GM23338 (cell line): Measurements from ENCODE around the gene PCNX1. TPM values are rescaled to one million over a fixed set of nuclear protein-coding genes. Genes with fewer than 3 reads are reported as not detected.

ENCODE experiments used
- ATAC-seq: fragments of 200-7000 bp; cut with Tn5 transposase; 3 replicates; pipeline ENCODE4 v1.9.1; 2020
- DNase-seq: peaks from one replicate; pipeline ENCODE4 v3.0.0-alpha.2; 2015; ENCODE audit warnings: low spot score
- H2AFZ ChIP-seq: fragments of 200-600 bp; sonication (generic); 2 replicates; pipeline ENCODE4 v1.8.0; 2016; ENCODE audit warnings: antibody characterized with exemption, mild to moderate bottlenecking, moderate library complexity
- H3F3A ChIP-seq: fragments of 200-600 bp; sonication (generic); replicated peaks from 2 replicates; pipeline ENCODE4 v1.8.0; 2017; ENCODE audit warnings: antibody characterized with exemption, mixed run types, low read depth
- H3K27ac ChIP-seq: fragments of 200-600 bp; sonication (generic); 2 replicates; pipeline ENCODE4 v1.6.1; 2016; ENCODE audit warnings: low read depth
- H3K27me3 ChIP-seq: fragments of 200-600 bp; sonication (generic); 2 replicates; pipeline ENCODE4 v1.8.0; 2016; ENCODE audit warnings: mild to moderate bottlenecking, mixed run types, moderate library complexity; ENCODE audit not compliant: insufficient read depth
- H3K36me3 ChIP-seq: fragments of 200-600 bp; sonication (generic); 2 replicates; pipeline ENCODE4 v1.8.0; 2016; ENCODE audit warnings: mild to moderate bottlenecking; ENCODE audit not compliant: insufficient read depth
- H3K4me1 ChIP-seq: fragments of 200-600 bp; sonication (generic); 2 replicates; pipeline ENCODE4 v1.8.0; 2016; ENCODE audit warnings: mild to moderate bottlenecking, moderate library complexity; ENCODE audit not compliant: insufficient read depth
- H3K4me2 ChIP-seq: fragments of 200-600 bp; sonication (generic); 2 replicates; pipeline ENCODE4 v1.7.1; 2017; ENCODE audit warnings: mixed run types
- H3K4me3 ChIP-seq: fragments of 200-600 bp; sonication (generic); 2 replicates; pipeline ENCODE4 v1.6.1; 2016; ENCODE audit warnings: mixed run types
- H3K79me2 ChIP-seq: fragments of 200-600 bp; sonication (generic); replicated peaks from 2 replicates; pipeline ENCODE4 v1.8.0; 2017; ENCODE audit warnings: mild to moderate bottlenecking; ENCODE audit not compliant: insufficient read depth
- H3K9me2 ChIP-seq: fragments of 200-600 bp; sonication (generic); 2 replicates; pipeline ENCODE4 v1.8.0; 2017; ENCODE audit not compliant: insufficient read depth
- H4K20me1 ChIP-seq: fragments of 200-600 bp; sonication (generic); replicated peaks from 2 replicates; pipeline ENCODE4 v1.8.0; 2017; ENCODE audit warnings: mild to moderate bottlenecking; ENCODE audit not compliant: insufficient read depth
- H3K27ac Mint-ChIP-seq: 2 replicates; pipeline ENCODE4 v1.8.0; 2020; ENCODE audit warnings: inconsistent platforms, mild to moderate bottlenecking, moderate library complexity, mixed read lengths
- H3K27me3 Mint-ChIP-seq: 3 replicates; pipeline ENCODE4 v1.8.0; 2022; ENCODE audit warnings: low read depth, mild to moderate bottlenecking, moderate library complexity, mixed read lengths, inconsistent platforms; ENCODE audit not compliant: insufficient read depth, poor library complexity
- H3K36me3 Mint-ChIP-seq: 3 replicates; pipeline ENCODE4 v1.8.0; 2021; ENCODE audit warnings: low read depth, mild to moderate bottlenecking, inconsistent platforms, moderate library complexity, mixed read lengths
- H3K4me1 Mint-ChIP-seq: 3 replicates; pipeline ENCODE4 v1.8.0; 2020; ENCODE audit warnings: mild to moderate bottlenecking, inconsistent platforms, mixed read lengths
- H3K4me3 Mint-ChIP-seq: 3 replicates; pipeline ENCODE4 v1.8.0; 2021; ENCODE audit warnings: moderate library complexity, mild to moderate bottlenecking, inconsistent platforms, mixed read lengths
- H3K9me3 Mint-ChIP-seq: 3 replicates; pipeline ENCODE4 v1.8.0; 2020; ENCODE audit warnings: moderate library complexity, mild to moderate bottlenecking, inconsistent platforms, mixed read lengths
- CREB1 ChIP-seq: fragments of 250-450 bp; sonication (Bioruptor Pico); IDR thresholded peaks from 2 replicates; pipeline ENCODE4 v1.5.0; 2020; ENCODE audit warnings: low read depth, mild to moderate bottlenecking, moderate library complexity
- EZH2 ChIP-seq: fragments of 200-600 bp; sonication (generic); IDR thresholded peaks from one replicate; pipeline ENCODE4 v1.8.0; 2017; ENCODE audit warnings: antibody characterized with exemption, mild to moderate bottlenecking, low read depth; ENCODE audit not compliant: unreplicated experiment
- EZH2phosphoT487 ChIP-seq: fragments of 200-600 bp; sonication (generic); IDR thresholded peaks from one replicate; pipeline ENCODE4 v1.8.1; 2018; ENCODE audit warnings: antibody characterized with exemption; ENCODE audit not compliant: unreplicated experiment
- JUNB ChIP-seq: IDR thresholded peaks from one replicate; pipeline ENCODE4 v1.6.1; 2016; ENCODE audit warnings: antibody characterized with exemption; ENCODE audit not compliant: unreplicated experiment
- NANOG ChIP-seq: IDR thresholded peaks from 2 replicates; pipeline ENCODE4 v1.6.1; 2016; ENCODE audit warnings: antibody characterized with exemption, borderline replicate concordance
- POLR2AphosphoS5 ChIP-seq: IDR thresholded peaks from 2 replicates; pipeline ENCODE4 v1.6.1; 2016; ENCODE audit warnings: antibody characterized with exemption, low read depth
- STAT1 ChIP-seq: IDR thresholded peaks from one replicate; pipeline ENCODE4 v1.6.1; 2016; ENCODE audit warnings: antibody characterized with exemption; ENCODE audit not compliant: unreplicated experiment
- ZNF114 ChIP-seq: fragments of 250-450 bp; sonication (Bioruptor Pico); IDR thresholded peaks from 2 replicates; pipeline ENCODE4 v1.5.0; 2020; ENCODE audit warnings: mild to moderate bottlenecking, moderate library complexity
- ZNF331 ChIP-seq: fragments of 250-450 bp; sonication (Bioruptor Pico); IDR thresholded peaks from 2 replicates; pipeline ENCODE4 v1.5.0; 2020; ENCODE audit warnings: low read depth, mild to moderate bottlenecking, moderate library complexity
- ZNF462 ChIP-seq: fragments of 250-450 bp; sonication (Bioruptor Pico); IDR thresholded peaks from 2 replicates; pipeline ENCODE4 v1.5.0; 2020; ENCODE audit warnings: mild to moderate bottlenecking, moderate library complexity
- polyA plus RNA-seq: library from polyadenylated mRNA; unstranded; fragments of >200 nt; fragmentation: Nextera tagmentation; extraction: Ambion mirVana; gene quantifications from 2 replicates; pipeline ENCODE4 v1.2.1, GENCODE V29; 2016
- total RNA-seq: library from RNA; depleted of rRNA; stranded (reverse); fragments of >200 nt; shearing (Covaris generic); gene quantifications from 2 replicates; pipeline ENCODE4 v1.2.3, GENCODE V29; 2014
- TF ChIP-seq, protein P1 (sequence below): IDR thresholded peaks from one replicate; pipeline ENCODE4 v1.6.1; 2018; ENCODE audit warnings: antibody characterized with exemption; ENCODE audit not compliant: unreplicated experiment
- TF ChIP-seq, protein P2 (sequence below), 2 experiments: fragments of 200-600 bp in 1 of 2; sonication (generic) in 1 of 2; conservative IDR thresholded peaks; 2 replicates each; pipeline versions ENCODE4 v1.5.1 to v1.6.1; 2016 to 2017; ENCODE audit warnings: antibody characterized with exemption in 2 of 2, low read depth in 2 of 2, mild to moderate bottlenecking in 2 of 2, moderate library complexity in 1 of 2
- TF ChIP-seq, protein P3 (sequence below): IDR thresholded peaks from 2 replicates; pipeline ENCODE4 v1.6.1; 2016; ENCODE audit warnings: antibody characterized with exemption

The PCNX1 gene
- total and polyA plus RNA-seq, 2 experiments from 2014 or later: 19.4 to 53.1 TPM

DNA sequence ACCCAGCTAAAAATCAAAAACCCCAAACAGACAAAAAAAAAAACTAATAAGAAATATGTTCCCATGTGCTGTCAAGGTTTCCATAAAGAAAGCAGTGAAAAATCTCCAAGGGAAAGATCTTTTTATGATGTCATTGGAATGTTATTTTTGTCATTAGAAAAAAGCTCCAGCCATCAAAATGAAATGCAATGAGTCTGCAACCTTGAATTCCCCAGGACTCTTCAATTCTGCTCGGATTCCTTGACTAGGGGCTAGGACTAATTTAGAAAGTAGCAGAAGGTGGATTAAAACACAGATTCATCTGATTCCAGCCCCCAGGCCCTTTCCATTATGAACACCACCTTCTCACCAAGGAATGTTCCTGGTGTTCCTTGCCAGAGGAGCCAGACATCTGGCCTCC lies 6.0 kb upstream of the PCNX1 start:
- Histone ChIP-seq H3K27ac (no peak overlapping the region), H4K20me1 (no peaks in the 10 kb centered on the region), H3K9me2 (no peaks in the 10 kb centered on the region), H3K79me2 (no peaks in the 10 kb centered on the region), H3K27me3 (no peaks in the 10 kb centered on the region), H3F3A (0 out of 2 replicates have a peak, but pooled peaks cover 2% of the 10 kb centered on the region), H3K4me1 (no peaks in the 10 kb centered on the region; the same call in 1 of the 2 replicates), H3K36me3 (no peaks in the 10 kb centered on the region), H2AFZ (no peak overlapping the region), H3K4me2 (no peak overlapping the region), H3K4me3 (no peak overlapping the region)
- Mint-ChIP-seq H3K27me3 (peaks cover 5% of the 10 kb centered on the region), H3K27ac (no peak overlapping the region), H3K4me1 (peaks cover 18% of the 10 kb centered on the region), H3K36me3 (no peaks in the 10 kb centered on the region), H3K4me3 (no peak overlapping the region), H3K9me3 (no peaks in the 10 kb centered on the region)
- DNase-seq (no peak), ATAC-seq (no peak)
- TF ChIP-seq ZNF462 (CRISPR knock-in tag) (no peak), CREB1 (CRISPR knock-in tag) (no peak), NANOG (no peak), EZH2phosphoT487 (no peak), ZNF331 (CRISPR knock-in tag) (no peak), EZH2 (no peak), POLR2AphosphoS5 (no peak), JUNB (no peak), STAT1 (no peak), ZNF114 (CRISPR knock-in tag) (no peak)
- TF ChIP-seq, protein P1, sequence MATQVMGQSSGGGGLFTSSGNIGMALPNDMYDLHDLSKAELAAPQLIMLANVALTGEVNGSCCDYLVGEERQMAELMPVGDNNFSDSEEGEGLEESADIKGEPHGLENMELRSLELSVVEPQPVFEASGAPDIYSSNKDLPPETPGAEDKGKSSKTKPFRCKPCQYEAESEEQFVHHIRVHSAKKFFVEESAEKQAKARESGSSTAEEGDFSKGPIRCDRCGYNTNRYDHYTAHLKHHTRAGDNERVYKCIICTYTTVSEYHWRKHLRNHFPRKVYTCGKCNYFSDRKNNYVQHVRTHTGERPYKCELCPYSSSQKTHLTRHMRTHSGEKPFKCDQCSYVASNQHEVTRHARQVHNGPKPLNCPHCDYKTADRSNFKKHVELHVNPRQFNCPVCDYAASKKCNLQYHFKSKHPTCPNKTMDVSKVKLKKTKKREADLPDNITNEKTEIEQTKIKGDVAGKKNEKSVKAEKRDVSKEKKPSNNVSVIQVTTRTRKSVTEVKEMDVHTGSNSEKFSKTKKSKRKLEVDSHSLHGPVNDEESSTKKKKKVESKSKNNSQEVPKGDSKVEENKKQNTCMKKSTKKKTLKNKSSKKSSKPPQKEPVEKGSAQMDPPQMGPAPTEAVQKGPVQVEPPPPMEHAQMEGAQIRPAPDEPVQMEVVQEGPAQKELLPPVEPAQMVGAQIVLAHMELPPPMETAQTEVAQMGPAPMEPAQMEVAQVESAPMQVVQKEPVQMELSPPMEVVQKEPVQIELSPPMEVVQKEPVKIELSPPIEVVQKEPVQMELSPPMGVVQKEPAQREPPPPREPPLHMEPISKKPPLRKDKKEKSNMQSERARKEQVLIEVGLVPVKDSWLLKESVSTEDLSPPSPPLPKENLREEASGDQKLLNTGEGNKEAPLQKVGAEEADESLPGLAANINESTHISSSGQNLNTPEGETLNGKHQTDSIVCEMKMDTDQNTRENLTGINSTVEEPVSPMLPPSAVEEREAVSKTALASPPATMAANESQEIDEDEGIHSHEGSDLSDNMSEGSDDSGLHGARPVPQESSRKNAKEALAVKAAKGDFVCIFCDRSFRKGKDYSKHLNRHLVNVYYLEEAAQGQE: no peak
- TF ChIP-seq, protein P2, sequence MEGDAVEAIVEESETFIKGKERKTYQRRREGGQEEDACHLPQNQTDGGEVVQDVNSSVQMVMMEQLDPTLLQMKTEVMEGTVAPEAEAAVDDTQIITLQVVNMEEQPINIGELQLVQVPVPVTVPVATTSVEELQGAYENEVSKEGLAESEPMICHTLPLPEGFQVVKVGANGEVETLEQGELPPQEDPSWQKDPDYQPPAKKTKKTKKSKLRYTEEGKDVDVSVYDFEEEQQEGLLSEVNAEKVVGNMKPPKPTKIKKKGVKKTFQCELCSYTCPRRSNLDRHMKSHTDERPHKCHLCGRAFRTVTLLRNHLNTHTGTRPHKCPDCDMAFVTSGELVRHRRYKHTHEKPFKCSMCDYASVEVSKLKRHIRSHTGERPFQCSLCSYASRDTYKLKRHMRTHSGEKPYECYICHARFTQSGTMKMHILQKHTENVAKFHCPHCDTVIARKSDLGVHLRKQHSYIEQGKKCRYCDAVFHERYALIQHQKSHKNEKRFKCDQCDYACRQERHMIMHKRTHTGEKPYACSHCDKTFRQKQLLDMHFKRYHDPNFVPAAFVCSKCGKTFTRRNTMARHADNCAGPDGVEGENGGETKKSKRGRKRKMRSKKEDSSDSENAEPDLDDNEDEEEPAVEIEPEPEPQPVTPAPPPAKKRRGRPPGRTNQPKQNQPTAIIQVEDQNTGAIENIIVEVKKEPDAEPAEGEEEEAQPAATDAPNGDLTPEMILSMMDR (conservative IDR thresholded peaks at IDR 0.05; ENCODE audit: low read depth in 2 of 2): no peak
- TF ChIP-seq, protein P3, sequence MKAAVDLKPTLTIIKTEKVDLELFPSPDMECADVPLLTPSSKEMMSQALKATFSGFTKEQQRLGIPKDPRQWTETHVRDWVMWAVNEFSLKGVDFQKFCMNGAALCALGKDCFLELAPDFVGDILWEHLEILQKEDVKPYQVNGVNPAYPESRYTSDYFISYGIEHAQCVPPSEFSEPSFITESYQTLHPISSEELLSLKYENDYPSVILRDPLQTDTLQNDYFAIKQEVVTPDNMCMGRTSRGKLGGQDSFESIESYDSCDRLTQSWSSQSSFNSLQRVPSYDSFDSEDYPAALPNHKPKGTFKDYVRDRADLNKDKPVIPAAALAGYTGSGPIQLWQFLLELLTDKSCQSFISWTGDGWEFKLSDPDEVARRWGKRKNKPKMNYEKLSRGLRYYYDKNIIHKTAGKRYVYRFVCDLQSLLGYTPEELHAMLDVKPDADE: no peak
